Left renal cortex interstitium (tissue), 4 donors: ENCODE measurements around the gene RAC2. TPM values are rescaled to one million over a fixed set of nuclear protein-coding genes. Genes with fewer than 3 reads are reported as not detected.

Source experiments
- DNase-seq, 4 donors: peaks; one replicate each; pipeline ENCODE4 v3.0.0-alpha.2; 2013; ENCODE audit warnings: low read depth in 4 of 4, low spot score in 2 of 4, missing footprints in 1 of 4
- polyA plus RNA-seq, 4 donors: library from polyadenylated mRNA; unstranded; fragments of 120-200 nt; gene quantifications; one replicate each; pipeline ENCODE4 v1.2.1, GENCODE V29; 2013; ENCODE audit not compliant: insufficient read length in 4 of 4

RAC2 gene
- polyA plus RNA-seq, 4 donors = 5.7 to 9.3 (median 7.0) TPM

- no peak for DNase-seq
These were observed 19.2 kb downstream of the RAC2 start for GRCh38 chr22:37224757-37225420.

GRCh38 chr22:37223965-37224551 lies 20.0 kb downstream of the RAC2 start:
- DNase-seq = no peak

GRCh38 chr22:37222440-37222971 lies 21.6 kb downstream of the RAC2 start:
- no peak for DNase-seq

DNA sequence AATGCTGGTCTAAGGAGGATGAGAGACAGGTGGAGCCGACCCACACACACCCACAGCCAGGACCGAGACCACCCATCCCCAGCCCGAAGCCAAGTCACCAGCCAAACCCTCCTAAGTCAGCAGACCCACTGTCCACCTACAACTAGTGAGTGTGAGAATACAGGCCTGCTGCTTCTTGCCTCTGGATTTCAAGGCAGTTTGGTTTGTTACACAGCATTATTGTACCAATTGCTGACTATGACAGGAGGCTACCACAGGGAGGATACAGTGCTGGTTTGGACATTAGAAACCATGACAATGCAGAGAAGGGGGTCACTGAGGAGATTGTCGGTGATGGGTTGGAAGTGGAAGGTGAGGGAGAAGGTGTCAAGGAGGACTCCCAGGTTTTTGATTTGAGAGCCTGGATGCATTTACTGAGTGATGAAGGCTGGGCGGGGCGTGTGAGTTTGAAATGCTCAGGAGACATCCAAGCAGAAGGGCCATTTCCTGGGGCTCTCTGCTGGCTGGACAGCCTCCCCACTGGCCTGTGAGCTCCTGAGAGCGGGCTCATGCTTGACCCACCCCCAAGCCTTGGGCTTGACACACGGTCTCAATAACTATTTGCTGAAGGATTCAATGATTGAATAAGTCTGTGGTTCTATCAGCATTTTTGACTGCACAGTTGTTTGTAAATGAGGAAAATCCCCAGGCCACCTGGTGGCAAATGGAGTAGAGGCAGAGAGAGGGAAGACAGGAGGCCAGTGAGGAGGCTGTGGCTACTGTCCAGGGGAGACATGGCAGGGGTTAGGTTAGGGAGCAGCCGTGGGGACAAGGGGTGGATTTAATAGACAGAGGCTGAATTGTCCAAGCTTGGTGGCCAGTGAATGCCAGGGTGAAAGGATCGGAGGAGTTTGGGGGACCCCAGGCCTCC lies 22.4 kb downstream of the RAC2 start:
- DNase-seq = no peak

DNA sequence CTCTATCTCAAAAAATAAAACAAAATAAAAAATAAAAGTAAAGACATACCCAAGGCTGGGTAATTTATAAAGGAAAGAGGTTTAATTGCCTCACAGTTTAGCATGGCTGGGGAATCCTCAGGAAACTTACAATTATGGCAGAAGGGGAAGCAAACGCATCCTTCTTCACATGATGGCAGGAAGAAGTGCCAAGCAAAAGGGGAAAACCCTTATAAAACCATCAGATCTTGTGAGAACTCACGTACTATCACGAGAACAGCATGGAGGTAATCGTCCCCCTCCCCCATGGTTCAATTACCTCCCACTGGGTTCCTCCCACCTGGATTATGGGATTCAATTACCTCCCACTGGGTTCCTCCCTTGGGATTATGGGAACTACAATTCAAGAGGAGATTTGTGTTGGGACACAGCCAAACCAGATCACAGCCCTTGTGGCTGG lies 23.5 kb downstream of the RAC2 start:
- DNase-seq = no peak

DNA sequence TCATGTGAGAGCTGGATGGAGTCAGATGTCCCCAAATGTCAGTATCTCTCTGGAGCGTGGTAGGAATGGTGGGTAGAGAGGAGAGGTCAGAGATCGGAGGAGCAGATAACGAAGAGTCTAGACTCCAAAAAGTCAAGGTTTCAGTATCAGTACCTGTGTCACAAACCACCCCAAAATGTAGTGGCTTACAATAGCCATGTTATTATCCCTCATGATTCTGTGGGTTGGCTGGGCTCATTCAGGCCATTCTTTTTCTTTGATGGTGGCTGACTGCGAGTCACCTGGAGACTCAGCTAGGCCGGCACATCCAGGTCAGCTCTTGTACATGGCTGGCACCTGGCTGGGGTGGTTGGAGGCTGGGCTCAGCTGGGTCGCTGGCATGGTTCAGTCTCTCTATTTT lies 24.5 kb downstream of the RAC2 start:
- no peak for DNase-seq

DNA sequence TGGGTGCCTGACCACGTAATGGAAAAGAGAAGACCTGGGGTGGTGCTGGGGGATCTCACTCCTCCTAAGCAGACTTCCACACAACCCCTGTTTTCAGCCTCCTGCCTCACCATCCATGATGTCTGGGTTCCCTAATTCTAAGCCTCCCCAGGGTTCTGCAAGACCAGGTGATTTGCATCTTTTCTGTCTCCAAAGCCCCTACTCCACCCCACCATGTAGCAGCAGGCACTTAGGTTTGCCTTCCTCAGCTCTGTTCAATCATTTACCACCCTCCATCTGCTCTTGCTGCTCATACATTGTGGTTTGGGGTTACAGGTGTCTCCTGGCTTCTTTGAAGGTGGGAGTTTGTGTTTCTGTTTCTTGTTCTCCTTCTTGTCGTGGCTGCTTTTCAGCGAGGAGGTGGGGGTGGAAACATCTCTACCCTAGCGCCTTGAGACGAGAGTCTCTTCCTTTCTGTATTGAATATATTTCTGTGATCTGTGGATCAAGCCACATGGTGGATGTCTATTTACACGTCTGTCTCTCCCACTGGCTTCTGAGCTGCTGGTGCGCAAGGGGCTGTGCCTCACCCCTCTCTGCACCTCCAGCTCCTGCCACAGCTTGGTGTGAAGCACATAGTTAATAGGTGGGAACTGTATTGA lies 25.2 kb downstream of the RAC2 start:
- DNase-seq = no peak

DNA sequence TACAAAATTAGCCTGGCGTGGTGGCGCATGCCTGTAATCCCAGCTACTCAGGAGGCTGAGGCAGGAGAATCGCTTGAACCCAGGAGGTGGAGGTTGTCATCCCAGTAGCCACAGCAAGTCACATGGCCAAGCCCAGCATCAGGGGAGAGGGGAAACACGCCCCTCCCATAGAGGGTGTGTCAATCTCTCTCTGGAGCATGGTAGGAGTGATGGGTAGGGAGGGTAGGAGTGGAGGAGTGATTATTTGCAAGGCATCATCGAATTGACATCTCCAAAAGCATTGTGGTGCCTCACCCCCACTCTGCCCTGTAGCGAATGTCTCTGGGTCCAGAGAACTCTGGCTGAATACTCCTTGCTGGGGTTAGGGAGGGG lies 25.7 kb downstream of the RAC2 start:
- no peak for DNase-seq

GRCh38 chr22:37215890-37216289 lies 28.2 kb downstream of the RAC2 start:
- no peak for DNase-seq

DNA sequence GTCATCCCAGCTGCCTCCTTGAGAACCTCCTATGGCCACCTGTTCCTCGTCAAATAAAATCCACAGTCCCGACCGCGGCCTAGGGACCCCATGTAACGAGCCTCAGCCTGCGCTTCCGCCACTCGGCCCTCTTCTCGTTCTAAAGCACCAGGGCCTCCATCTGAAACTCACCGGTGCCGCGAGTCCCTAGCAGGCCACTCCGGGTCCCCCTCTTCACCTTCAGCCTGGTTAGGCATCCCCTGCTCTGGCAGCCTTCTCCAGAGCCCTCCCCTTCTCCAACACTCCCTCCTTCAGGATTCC lies 29.4 kb downstream of the RAC2 start:
- no peak for DNase-seq

DNA sequence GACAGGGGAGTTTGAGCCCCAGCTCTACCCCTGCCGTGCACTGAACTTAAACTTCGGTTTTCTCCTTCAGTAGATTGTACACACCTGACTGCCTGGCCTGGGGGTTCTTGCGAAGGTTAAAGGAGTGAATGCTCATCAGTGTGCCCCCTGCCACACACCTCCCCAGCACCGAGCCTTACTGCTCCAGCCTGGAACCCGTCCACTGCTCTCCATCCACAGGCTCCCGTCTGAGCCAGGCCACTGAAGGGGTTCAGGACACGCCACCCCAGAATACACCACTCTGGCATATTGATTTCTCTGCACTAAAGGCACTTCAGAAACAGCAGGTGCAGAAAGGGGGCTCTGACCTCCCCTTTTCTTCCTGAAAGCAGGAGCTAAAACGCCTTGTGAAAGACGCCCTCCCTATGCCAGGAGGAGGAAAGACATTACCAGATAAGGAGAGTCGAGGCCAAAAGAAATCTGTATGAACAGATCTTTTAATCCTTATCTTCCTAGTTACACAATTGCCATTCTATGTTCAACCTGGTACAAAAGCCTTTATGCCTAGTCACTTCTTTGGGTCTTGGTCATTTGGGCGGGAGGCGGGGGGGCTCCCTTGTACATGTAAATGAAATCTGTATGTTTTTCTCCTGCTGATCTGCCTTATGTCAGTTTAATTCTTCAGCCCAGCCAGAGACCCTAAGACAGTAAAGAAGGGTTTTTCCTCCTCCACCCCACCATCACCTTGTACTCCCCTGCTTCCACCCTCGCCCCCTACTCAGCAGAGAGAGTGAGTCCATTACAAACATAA lies 29.9 kb downstream of the RAC2 start:
- no peak for DNase-seq

GRCh38 chr22:37213218-37213855 lies 30.7 kb downstream of the RAC2 start:
- DNase-seq = no peak

DNA sequence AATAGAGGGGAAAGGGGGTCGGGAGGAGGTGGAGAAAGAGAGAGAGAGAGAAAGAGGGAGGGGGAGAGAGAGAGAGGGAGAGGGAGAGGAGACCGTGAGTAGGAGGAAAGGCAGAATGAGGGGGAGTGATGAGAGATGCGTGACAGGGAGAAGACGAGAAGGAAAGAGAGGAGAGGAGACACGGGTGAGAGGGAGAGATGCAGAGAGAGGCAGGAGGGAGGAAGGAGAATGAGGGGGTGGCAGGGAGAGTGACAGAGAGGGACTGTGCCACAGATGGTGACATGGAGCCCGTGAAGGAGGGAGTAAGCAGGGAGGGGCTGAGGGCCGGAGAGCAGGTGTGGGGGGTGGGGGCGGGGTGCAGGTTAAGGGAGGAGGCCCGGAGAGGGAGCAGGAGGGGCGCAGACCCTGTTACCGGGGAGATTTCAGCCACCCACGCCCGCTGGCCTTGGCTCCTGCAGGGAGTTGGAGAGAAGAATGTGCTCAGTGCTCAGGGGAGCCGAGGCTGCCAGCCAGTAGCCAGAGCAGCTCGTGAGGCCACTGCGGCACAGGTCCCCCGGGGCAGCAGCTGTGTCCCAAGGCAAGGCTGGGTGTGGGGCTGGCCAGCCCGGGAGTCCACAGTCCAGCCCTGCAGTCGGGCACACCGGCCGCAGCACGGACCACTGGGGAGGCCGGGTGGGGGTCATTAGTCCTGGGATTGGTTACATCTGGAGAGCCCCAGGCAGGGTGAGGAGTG lies 31.7 kb downstream of the RAC2 start, which contains the start of gene SSTR3:
TSS of gene SSTR3 (minus strand) at position 304 of the 733 bp plus-strand sequence. CDS start 4,674 bp downstream, outside the sequence.
- no peak for DNase-seq

GRCh38 chr22:37211866-37212173 lies 32.2 kb downstream of the RAC2 start:
- DNase-seq = no peak

DNA sequence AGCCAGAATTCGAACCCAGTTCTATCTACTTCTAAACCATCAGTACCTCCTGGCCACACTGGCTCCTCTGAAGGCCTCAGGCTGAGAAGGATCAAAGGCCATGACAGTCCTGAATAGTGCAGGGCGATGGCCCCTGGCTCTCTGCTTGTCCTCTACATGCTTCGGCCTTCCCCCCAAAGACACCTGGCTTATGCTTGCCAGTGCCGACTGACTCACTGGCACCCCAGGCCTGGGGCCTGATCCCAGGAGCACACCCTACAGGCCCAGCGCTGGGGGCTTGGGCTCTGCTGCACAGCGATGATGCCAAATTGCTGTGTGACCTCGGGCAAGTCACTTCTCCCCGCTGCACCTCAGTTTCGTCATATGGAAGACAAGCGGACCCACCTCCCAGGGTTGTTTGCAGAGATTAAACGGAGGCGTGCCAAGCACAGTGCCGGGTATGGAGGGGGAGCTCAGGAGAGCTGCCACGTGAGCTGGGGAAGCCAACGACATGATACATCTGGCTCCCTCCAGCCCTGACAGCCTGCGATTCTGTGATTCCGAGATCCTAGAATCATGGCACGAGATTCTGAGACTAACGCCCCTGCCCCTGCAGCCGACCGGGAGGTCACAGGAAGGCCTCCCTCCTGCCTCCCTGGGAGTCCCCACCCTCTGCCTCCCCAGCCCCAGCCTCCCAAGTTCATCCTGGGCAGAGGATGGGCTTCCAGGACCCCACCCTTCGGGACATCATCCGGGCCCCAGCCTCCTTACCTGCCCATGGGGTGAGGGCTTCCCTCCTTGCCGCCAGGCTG lies 32.8 kb downstream of the RAC2 start:
- no peak for DNase-seq

GRCh38 chr22:37210041-37210803 lies 33.8 kb downstream of the RAC2 start:
- DNase-seq = no peak

DNA sequence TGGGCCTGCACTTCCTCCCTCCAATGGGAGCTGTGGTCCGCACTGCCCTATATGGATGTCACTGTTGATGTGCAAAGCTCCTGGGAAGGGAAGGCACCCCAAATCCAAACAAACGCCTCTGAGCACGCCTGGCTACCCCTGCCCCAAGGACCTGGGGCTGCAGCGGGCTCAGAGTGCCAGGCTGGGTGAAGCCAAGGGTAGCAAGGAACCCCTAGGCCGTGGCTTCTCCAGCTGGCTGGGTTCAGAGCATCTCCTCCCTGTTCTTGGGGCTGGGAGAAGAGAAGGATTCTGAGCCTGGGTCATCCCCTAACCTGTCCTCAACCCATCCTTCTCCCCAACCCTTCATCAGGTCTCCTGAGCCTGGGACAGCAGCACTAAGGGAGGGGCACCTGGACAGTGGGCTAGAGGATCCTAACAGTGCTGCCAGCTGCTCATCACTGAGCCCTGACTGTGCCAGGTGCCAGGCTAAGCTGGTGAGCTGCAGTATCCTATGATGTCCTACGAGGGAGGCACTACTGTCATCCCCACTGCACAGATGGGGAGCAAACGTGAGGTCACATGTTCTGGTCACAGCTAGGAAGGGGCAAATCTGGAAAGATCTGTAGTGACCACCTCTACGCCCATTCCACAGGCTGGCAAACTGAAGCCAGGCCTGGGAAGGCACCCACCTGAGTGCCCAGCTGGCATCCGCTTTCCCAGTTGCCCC lies 34.8 kb downstream of the RAC2 start:
- no peak for DNase-seq
